Endothelial cell of umbilical vein (primary cell): ENCODE measurements around the gene CCL16.

Experiments used
- CTCF ChIP-seq, 2 donors: IDR thresholded peaks; 1 replicate in 1 of 2; 2 replicates in 1 of 2; pipeline ENCODE4 v1.5.1; 2011; ENCODE audit warnings: low read length in 2 of 2, mild to moderate bottlenecking in 2 of 2, moderate library complexity in 2 of 2, control low read depth in 1 of 2, inconsistent platforms in 1 of 2, low read depth in 1 of 2; ENCODE audit not compliant: insufficient read depth in 1 of 2; ENCODE audit errors: extremely low read depth in 1 of 2
- EZH2 ChIP-seq: IDR thresholded peaks from 2 replicates; pipeline ENCODE4 v1.6.1; 2012; ENCODE audit warnings: borderline replicate concordance, low read depth, mild to moderate bottlenecking, moderate library complexity, low read length, inconsistent platforms; ENCODE audit not compliant: severe bottlenecking
- POLR2A ChIP-seq: IDR thresholded peaks from 2 replicates; pipeline ENCODE4 v1.6.1; 2012; ENCODE audit warnings: low read depth, mild to moderate bottlenecking, control low read depth, low read length

GRCh38 chr17:35936063-35936462 is 45.2 kb downstream of the CCL16 start:
- TF ChIP-seq POLR2A (no peak), CTCF (IDR thresholded peaks at IDR 0.05; ENCODE audit: extremely low read depth in 1 of 2, insufficient read depth in 1 of 2, low read depth in 1 of 2, low read length in 2 of 2) (no peak), EZH2 (no peak)
